PC-9 (cell line): Measurements from ENCODE around the gene TMCC1. TPM values are rescaled to one million over a fixed set of nuclear protein-coding genes. Genes with fewer than 3 reads are reported as not detected.

Source experiments
- BruUV-seq: library from RNA; stranded (reverse); fragments of 400-500 nt; replicated peaks from 2 replicates; lab custom pipeline; 2021; lab: Mats Ljungman, UMichigan
- CTCF ChIA-PET: fragments of 300-600 bp; sonication (Branson Sonifier 250); formaldehyde crosslinking; loops from one replicate; lab custom pipeline; 2022; ENCODE audit warnings: antibody characterized with exemption; lab: Charles Lee
- POLR2A ChIA-PET: fragments of 300-600 bp; sonication (Branson Sonifier 250); formaldehyde crosslinking; loops from one replicate; lab custom pipeline; 2022; ENCODE audit warnings: antibody characterized with exemption; ENCODE audit not compliant: unreplicated experiment; lab: Charles Lee
- DNase-seq, 2 experiments: peaks; one replicate each; pipeline versions ENCODE4 v3.0.0 to v3.0.0-alpha.2; 2015 to 2022; ENCODE audit warnings: mixed read lengths in 1 of 2
- H2AFZ ChIP-seq: fragments of 200-600 bp; sonication (generic); 2 replicates; pipeline ENCODE4 v1.8.1; 2017; ENCODE audit warnings: antibody characterized with exemption
- H3F3A ChIP-seq: fragments of 200-600 bp; sonication (generic); 2 replicates; pipeline ENCODE4 v1.8.1; 2017; ENCODE audit warnings: antibody characterized with exemption, mild to moderate bottlenecking, low read depth; ENCODE audit not compliant: insufficient read depth
- H3K27ac ChIP-seq: fragments of 200-600 bp; sonication (generic); 2 replicates; pipeline ENCODE4 v1.6.1; 2016; ENCODE audit warnings: mixed run types
- H3K27me3 ChIP-seq: fragments of 200-600 bp; sonication (generic); 2 replicates; pipeline ENCODE4 v1.6.1; 2016; ENCODE audit warnings: low read depth, mixed run types; ENCODE audit not compliant: insufficient read depth
- H3K36me3 ChIP-seq: fragments of 200-600 bp; sonication (generic); 2 replicates; pipeline ENCODE4 v1.6.1; 2016; ENCODE audit warnings: low read depth, mixed run types
- H3K4me1 ChIP-seq: fragments of 200-600 bp; sonication (generic); replicated peaks from 2 replicates; pipeline ENCODE4 v1.6.1; 2016; ENCODE audit warnings: mixed run types; ENCODE audit not compliant: insufficient read depth
- H3K4me2 ChIP-seq: fragments of 200-600 bp; sonication (generic); 2 replicates; pipeline ENCODE4 v1.6.1; 2017; ENCODE audit warnings: mixed run types
- H3K4me3 ChIP-seq: fragments of 200-600 bp; sonication (generic); 2 replicates; pipeline ENCODE4 v1.6.1; 2016; ENCODE audit warnings: mixed run types
- H3K79me2 ChIP-seq: fragments of 200-600 bp; sonication (generic); 2 replicates; pipeline ENCODE4 v1.6.1; 2017; ENCODE audit warnings: low read depth, mixed run types
- H3K9me2 ChIP-seq: fragments of 200-600 bp; sonication (generic); 2 replicates; pipeline ENCODE4 v1.8.1; 2017; ENCODE audit warnings: mild to moderate bottlenecking; ENCODE audit not compliant: insufficient read depth
- H3K9me3 ChIP-seq: fragments of 200-600 bp; sonication (generic); 2 replicates; pipeline ENCODE4 v1.8.1; 2016; ENCODE audit warnings: low read depth; ENCODE audit not compliant: insufficient read depth
- H4K20me1 ChIP-seq: fragments of 200-600 bp; sonication (generic); 2 replicates; pipeline ENCODE4 v1.8.1; 2017; ENCODE audit not compliant: insufficient read depth
- EZH2 ChIP-seq: fragments of 200-600 bp; sonication (generic); IDR thresholded peaks from 2 replicates; pipeline ENCODE4 v1.8.0; 2017; ENCODE audit warnings: antibody characterized with exemption, low read depth
- intact Hi-C: fragments of 100-400 bp; cut with micrococcal nuclease; formaldehyde crosslinking; loops from one replicate; pipeline ENCODE4 v1.10.0; 2022; ENCODE audit not compliant: unreplicated experiment
- total RNA-seq: library from RNA; stranded (reverse); gene quantifications from 2 replicates; pipeline ENCODE4 v1.2.3, GENCODE V29; 2021
- TF ChIP-seq, protein P1 (sequence below): fragments of 200-600 bp; sonication (generic); conservative IDR thresholded peaks from 2 replicates; pipeline ENCODE4 v1.6.1; 2017; ENCODE audit warnings: mixed run types, antibody characterized with exemption, mild to moderate bottlenecking, moderate library complexity

TMCC1 gene
- total RNA-seq, 1 experiment from 2014 or later: 41.4 TPM

DNA sequence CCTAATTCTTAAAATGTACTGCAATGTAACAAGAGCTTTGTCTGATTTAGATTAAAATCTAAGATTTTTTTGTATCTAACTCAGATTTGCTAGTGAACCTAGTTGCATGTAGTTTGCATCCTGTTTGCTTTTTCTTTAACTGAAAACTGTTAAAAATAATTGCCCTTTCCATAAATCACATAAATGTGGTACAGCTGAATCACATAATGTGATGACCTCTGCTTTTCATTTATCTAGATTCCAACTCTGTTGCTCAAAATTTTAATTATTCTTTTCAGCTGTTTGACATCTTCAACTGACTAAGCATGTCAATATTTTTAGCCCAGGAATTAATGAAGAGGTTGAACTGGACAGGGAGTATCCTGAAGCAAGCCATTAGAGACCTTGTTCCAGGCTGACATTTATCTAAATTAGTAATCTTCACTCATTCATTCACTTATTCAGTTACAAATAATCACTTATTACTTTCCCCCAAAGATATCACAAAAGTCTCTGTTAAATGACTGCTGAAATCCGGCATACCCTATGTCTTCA lies 185.1 kb downstream of the TMCC1 start:
- BruUV-seq: no TSS peak
- CTCF ChIA-PET: no interaction called here
- intact Hi-C loops: no loop called here
- Histone ChIP-seq H3K9me3 (no peaks in the 10 kb centered on the region), H2AFZ (no peak overlapping the region), H3F3A (no peaks in the 10 kb centered on the region; the same call in 1 of the 2 replicates), H3K27me3 (no peaks in the 10 kb centered on the region), H3K4me3 (no peak overlapping the region), H3K27ac (0 out of 2 replicates have a peak overlapping the region, but pooled peaks have one; percentile 16), H3K4me1 (peaks cover 7% of the 10 kb centered on the region; the same call in 1 of the 2 replicates), H3K36me3 (peaks cover 21% of the 10 kb centered on the region), H3K79me2 (peaks cover 55% of the 10 kb centered on the region), H3K9me2 (no peaks in the 10 kb centered on the region), H3K4me2 (no peak overlapping the region), H4K20me1 (no peaks in the 10 kb centered on the region)
- DNase-seq: no peak
- POLR2A ChIA-PET: no interaction called here
- no peak for TF ChIP-seq EZH2
- TF ChIP-seq, protein P1, sequence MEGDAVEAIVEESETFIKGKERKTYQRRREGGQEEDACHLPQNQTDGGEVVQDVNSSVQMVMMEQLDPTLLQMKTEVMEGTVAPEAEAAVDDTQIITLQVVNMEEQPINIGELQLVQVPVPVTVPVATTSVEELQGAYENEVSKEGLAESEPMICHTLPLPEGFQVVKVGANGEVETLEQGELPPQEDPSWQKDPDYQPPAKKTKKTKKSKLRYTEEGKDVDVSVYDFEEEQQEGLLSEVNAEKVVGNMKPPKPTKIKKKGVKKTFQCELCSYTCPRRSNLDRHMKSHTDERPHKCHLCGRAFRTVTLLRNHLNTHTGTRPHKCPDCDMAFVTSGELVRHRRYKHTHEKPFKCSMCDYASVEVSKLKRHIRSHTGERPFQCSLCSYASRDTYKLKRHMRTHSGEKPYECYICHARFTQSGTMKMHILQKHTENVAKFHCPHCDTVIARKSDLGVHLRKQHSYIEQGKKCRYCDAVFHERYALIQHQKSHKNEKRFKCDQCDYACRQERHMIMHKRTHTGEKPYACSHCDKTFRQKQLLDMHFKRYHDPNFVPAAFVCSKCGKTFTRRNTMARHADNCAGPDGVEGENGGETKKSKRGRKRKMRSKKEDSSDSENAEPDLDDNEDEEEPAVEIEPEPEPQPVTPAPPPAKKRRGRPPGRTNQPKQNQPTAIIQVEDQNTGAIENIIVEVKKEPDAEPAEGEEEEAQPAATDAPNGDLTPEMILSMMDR: no peak

DNA sequence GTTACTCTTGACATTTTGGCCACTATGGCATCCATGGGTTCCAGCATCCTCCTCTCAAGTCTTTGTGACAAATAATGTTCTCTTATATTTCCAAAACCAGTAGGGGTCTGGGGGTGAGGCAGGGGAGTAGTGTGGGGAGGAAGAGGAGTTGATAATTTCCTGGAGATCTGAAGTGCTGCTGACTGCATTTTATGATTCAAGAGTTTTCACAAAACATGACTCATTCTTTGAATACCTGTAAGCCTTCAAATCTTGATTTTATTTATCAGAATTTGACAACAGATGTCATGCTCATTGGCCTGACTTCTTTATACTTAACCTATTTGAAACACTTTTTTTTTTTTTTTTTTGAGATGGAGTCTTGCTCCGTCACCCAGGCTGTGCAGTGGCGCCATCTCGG lies 188.2 kb downstream of the TMCC1 start:
- peaks cover 5% of the 10 kb centered on the region; the same call in 1 of the 2 replicates for H3F3A ChIP-seq
- TF ChIP-seq EZH2: no peak
- TF ChIP-seq, protein P1: no peak
- intact Hi-C loops: no loop called here
- H3K9me2 ChIP-seq: no peaks in the 10 kb centered on the region
- H3K4me1 ChIP-seq: peaks cover 7% of the 10 kb centered on the region; the same call in 1 of the 2 replicates
- H3K79me2 ChIP-seq: peaks cover 62% of the 10 kb centered on the region
- no peaks in the 10 kb centered on the region for H3K27me3 ChIP-seq
- H3K4me2 ChIP-seq: no peak overlapping the region
- peaks cover 21% of the 10 kb centered on the region for H3K36me3 ChIP-seq
- no peak overlapping the region for H3K27ac ChIP-seq
- H3K4me3 ChIP-seq: no peak overlapping the region
- CTCF ChIA-PET: no interaction called here
- peak in 1 of 2 experiments; percentile 43 for DNase-seq
- H3K9me3 ChIP-seq: no peaks in the 10 kb centered on the region
- POLR2A ChIA-PET: interaction anchor here (0.6 kb wide), 1 partner anchor 37 kb away, joined by 5 read pairs; no protein-coding TSS in a partner anchor
- no peaks in the 10 kb centered on the region for H4K20me1 ChIP-seq
- H2AFZ ChIP-seq: no peak overlapping the region
- BruUV-seq: no TSS peak

DNA sequence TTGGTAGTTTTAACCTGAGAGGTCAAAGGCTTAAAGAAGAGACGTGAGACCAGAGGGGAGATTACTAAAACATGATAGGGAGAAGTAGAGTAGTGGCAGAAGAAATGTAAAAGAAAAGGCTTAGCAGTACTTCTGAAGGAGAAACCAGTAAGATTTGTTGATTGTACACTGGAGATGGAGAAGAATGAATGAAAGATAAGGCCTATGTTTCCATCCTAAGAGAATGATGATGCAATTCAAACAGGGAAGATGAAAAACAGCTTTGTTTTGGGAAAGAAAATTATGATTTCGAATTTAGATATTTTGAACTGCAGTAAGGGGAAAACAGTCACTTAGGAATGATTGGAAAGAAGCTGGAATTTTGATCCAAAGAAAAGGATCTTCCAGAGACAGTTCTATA lies 189.6 kb downstream of the TMCC1 start:
- Histone ChIP-seq H3K27me3 (no peaks in the 10 kb centered on the region), H3K9me2 (no peaks in the 10 kb centered on the region), H3F3A (peaks cover 5% of the 10 kb centered on the region; the same call in 1 of the 2 replicates), H3K27ac (no peak overlapping the region), H4K20me1 (no peaks in the 10 kb centered on the region), H3K79me2 (peaks cover 69% of the 10 kb centered on the region), H2AFZ (no peak overlapping the region), H3K9me3 (peaks cover 3% of the 10 kb centered on the region; the same call in 1 of the 2 replicates), H3K36me3 (peaks cover 24% of the 10 kb centered on the region), H3K4me2 (no peak overlapping the region), H3K4me3 (no peak overlapping the region), H3K4me1 (peaks cover 7% of the 10 kb centered on the region; the same call in 1 of the 2 replicates)
- CTCF ChIA-PET: no interaction called here
- TF ChIP-seq, protein P1: no peak
- TF ChIP-seq EZH2: no peak
- DNase-seq: no peak
- POLR2A ChIA-PET: no interaction called here
- no TSS peak for BruUV-seq
- intact Hi-C loops: no loop called here
